ENCODE measurements around the gene TMEM178B. TPM values are rescaled to one million over a fixed set of nuclear protein-coding genes. Genes with fewer than 3 reads are reported as not detected.

The TMEM178B gene
- total and polyA plus RNA-seq, 8 donors, result 0.42 to 3.0 (median 2.1) TPM

- no peaks in the 10 kb centered on the region for H3K36me3 ChIP-seq
- no peak for FAIRE-seq
- H3K4me3 ChIP-seq, result no peak overlapping the region
- no peaks in the 10 kb centered on the region for H3K27me3 ChIP-seq
- DNase-seq, result no peak
- ATAC-seq, result no peak
- no peak overlapping the region for H3K27ac ChIP-seq
- 46 to 53% methylated on average over 2 of the region's 2 CpGs for WGBS, 2 donors
- intact Hi-C loops (cut with DNase I), result no loop called here
- no peak for TF ChIP-seq CTCF (IDR thresholded peaks at IDR 0.05)
- H3K9me3 ChIP-seq, result no peaks in the 10 kb centered on the region
- H3K4me1 ChIP-seq, result no peaks in the 10 kb centered on the region
Measured at GRCh38 chr7:141122736-141123135, 48.9 kb downstream of the TMEM178B start.

GRCh38 chr7:141123522-141123921 is 49.7 kb downstream of the TMEM178B start:
- Histone ChIP-seq H3K4me1 (no peaks in the 10 kb centered on the region), H3K4me3 (no peak overlapping the region), H3K36me3 (no peaks in the 10 kb centered on the region), H3K27me3 (no peaks in the 10 kb centered on the region), H3K9me3 (no peaks in the 10 kb centered on the region), H3K27ac (no peak overlapping the region)
- intact Hi-C loops (cut with DNase I), result no loop called here
- DNase-seq (no peak), ATAC-seq (no peak), FAIRE-seq (no peak)
- WGBS, 2 donors, result 88 to 100% methylated on average over 1 of the region's 1 CpG
- TF ChIP-seq CTCF (IDR thresholded peaks at IDR 0.05), result no peak

- ATAC-seq, result no peak
- intact Hi-C loops (cut with DNase I), result no loop called here
- Histone ChIP-seq H3K36me3 (no peaks in the 10 kb centered on the region), H3K4me3 (no peak overlapping the region), H3K27ac (no peak overlapping the region), H3K9me3 (no peaks in the 10 kb centered on the region), H3K4me1 (no peaks in the 10 kb centered on the region), H3K27me3 (no peaks in the 10 kb centered on the region)
- FAIRE-seq, result no peak
- no peak for DNase-seq
- WGBS, 2 donors, result 72 to 77% methylated on average over 5 of the region's 5 CpGs
- no peak for TF ChIP-seq CTCF (IDR thresholded peaks at IDR 0.05)
Measured at GRCh38 chr7:141126107-141126506, 52.2 kb downstream of the TMEM178B start.

DNA sequence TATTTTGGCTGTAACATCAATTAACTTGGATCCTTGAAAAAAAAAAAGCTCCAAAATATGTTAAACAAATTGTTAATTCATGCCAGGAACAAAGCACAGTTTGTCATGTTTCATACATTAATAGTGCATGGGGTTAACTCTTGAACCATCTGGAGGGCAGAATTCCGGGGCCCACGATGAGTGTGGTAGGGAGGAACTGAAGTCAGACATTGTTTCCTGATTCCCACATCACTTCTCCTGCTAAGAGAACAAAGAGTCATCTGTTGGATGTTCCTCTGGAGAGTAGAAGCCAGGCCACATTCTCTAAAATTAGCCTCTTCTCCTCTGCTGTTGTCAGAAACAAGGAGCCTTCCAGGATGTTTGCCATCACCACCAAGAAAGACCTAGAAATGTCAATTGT is 54.6 kb downstream of the TMEM178B start:
- ATAC-seq (no peak), DNase-seq (no peak), FAIRE-seq (no peak)
- H3K27ac ChIP-seq, result no peak overlapping the region
- H3K9me3 ChIP-seq, result no peaks in the 10 kb centered on the region
- TF ChIP-seq CTCF (IDR thresholded peaks at IDR 0.05), result no peak
- H3K27me3 ChIP-seq, result no peaks in the 10 kb centered on the region
- intact Hi-C loops (cut with DNase I), result no loop called here
- H3K4me1 ChIP-seq, result no peaks in the 10 kb centered on the region
- no peak overlapping the region for H3K4me3 ChIP-seq
- H3K36me3 ChIP-seq, result no peaks in the 10 kb centered on the region
- 61 to 63% methylated on average over 2 of the region's 2 CpGs for WGBS, 2 donors

DNA sequence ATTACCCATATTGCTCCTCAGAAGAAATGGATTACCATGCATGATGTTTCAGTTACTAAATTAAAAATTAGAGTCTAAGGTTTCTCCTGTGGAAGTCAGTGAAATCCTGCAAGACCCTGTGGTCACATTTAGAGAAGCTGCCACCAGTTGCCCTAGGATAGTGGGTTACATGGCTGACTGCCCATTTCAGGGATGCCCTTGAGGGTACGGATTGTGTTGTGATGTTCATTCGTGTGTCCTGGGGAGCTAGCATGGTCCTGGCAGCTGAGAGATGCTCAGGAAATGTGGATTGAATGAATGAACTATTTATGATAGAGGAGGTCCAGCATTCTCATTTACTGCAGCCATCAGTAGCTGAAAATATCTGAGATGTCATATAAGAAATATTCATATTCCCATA is 55.1 kb downstream of the TMEM178B start:
- ATAC-seq (no peak), FAIRE-seq (no peak), DNase-seq (no peak)
- Histone ChIP-seq H3K36me3 (no peaks in the 10 kb centered on the region), H3K9me3 (no peaks in the 10 kb centered on the region), H3K27me3 (no peaks in the 10 kb centered on the region), H3K27ac (no peak overlapping the region), H3K4me3 (no peak overlapping the region), H3K4me1 (no peaks in the 10 kb centered on the region)
- WGBS, 2 donors, result 69 to 72% methylated on average over 2 of the region's 2 CpGs
- TF ChIP-seq CTCF (IDR thresholded peaks at IDR 0.05), result no peak
- intact Hi-C loops (cut with DNase I), result no loop called here
